ENCODE measurements around the gene INTS6. TPM values are rescaled to one million over a fixed set of nuclear protein-coding genes. Genes with fewer than 3 reads are reported as not detected.

The INTS6 gene
- total RNA-seq, 1 experiment from 2014 or later, result 45.5 TPM

- Histone ChIP-seq H3K27me3 (ENCODE audit: insufficient read depth, low read depth) (no peaks in the 10 kb centered on the region), H4K20me1 (ENCODE audit: insufficient read depth) (no peaks in the 10 kb centered on the region), H3K36me3 (ENCODE audit: low read depth) (no peaks in the 10 kb centered on the region; the same call in 1 of the 2 replicates), H3K4me3 (no peak overlapping the region), H3K79me2 (ENCODE audit: low read depth) (no peaks in the 10 kb centered on the region), H3K4me1 (replicated peaks; ENCODE audit: insufficient read depth) (no peaks in the 10 kb centered on the region), H3K27ac (no peak overlapping the region), H3K4me2 (no peak overlapping the region), H3K9me3 (ENCODE audit: insufficient read depth, low read depth) (no peaks in the 10 kb centered on the region), H3F3A (ENCODE audit: insufficient read depth, low read depth) (no peaks in the 10 kb centered on the region), H3K9me2 (ENCODE audit: insufficient read depth) (no peaks in the 10 kb centered on the region; the same call in 1 of the 2 replicates), H2AFZ (no peak overlapping the region)
- intact Hi-C loops (cut with micrococcal nuclease; ENCODE audit: unreplicated experiment), result no loop called here
- TF ChIP-seq EZH2 (IDR thresholded peaks at IDR 0.05; ENCODE audit: low read depth), result no peak
- no peak for TF ChIP-seq CTCF (conservative IDR thresholded peaks at IDR 0.05)
- no peak for DNase-seq
- BruUV-seq (replicated peaks), result no TSS peak
- ChIA-PET POLR2A (ENCODE audit: unreplicated experiment) (no interaction called here), CTCF (no interaction called here)
These were observed 97.6 kb downstream of the INTS6 start for GRCh38 chr13:51355217-51355616.

GRCh38 chr13:51349016-51349415 is 103.8 kb downstream of the INTS6 start:
- ChIA-PET POLR2A (ENCODE audit: unreplicated experiment) (no interaction called here), CTCF (no interaction called here)
- Histone ChIP-seq H3K9me3 (ENCODE audit: insufficient read depth, low read depth) (no peaks in the 10 kb centered on the region), H3F3A (ENCODE audit: insufficient read depth, low read depth) (no peaks in the 10 kb centered on the region), H3K79me2 (ENCODE audit: low read depth) (no peaks in the 10 kb centered on the region), H3K4me3 (no peak overlapping the region), H3K27me3 (ENCODE audit: insufficient read depth, low read depth) (no peaks in the 10 kb centered on the region), H3K9me2 (ENCODE audit: insufficient read depth) (no peaks in the 10 kb centered on the region; the same call in 1 of the 2 replicates), H2AFZ (no peak overlapping the region), H3K4me1 (replicated peaks; ENCODE audit: insufficient read depth) (no peaks in the 10 kb centered on the region), H4K20me1 (ENCODE audit: insufficient read depth) (no peaks in the 10 kb centered on the region), H3K4me2 (no peak overlapping the region), H3K27ac (no peak overlapping the region), H3K36me3 (ENCODE audit: low read depth) (no peaks in the 10 kb centered on the region; the same call in 1 of the 2 replicates)
- intact Hi-C loops (cut with micrococcal nuclease; ENCODE audit: unreplicated experiment), result no loop called here
- TF ChIP-seq EZH2 (IDR thresholded peaks at IDR 0.05; ENCODE audit: low read depth), result no peak
- no peak for TF ChIP-seq CTCF (conservative IDR thresholded peaks at IDR 0.05)
- no peak for DNase-seq
- no TSS peak for BruUV-seq (replicated peaks)

GRCh38 chr13:51348069-51348967 is 104.5 kb downstream of the INTS6 start:
- Histone ChIP-seq H4K20me1 (ENCODE audit: insufficient read depth) (no peaks in the 10 kb centered on the region), H3K9me3 (ENCODE audit: insufficient read depth, low read depth) (no peaks in the 10 kb centered on the region), H3K27ac (no peak overlapping the region), H3K36me3 (ENCODE audit: low read depth) (no peaks in the 10 kb centered on the region; the same call in 1 of the 2 replicates), H3K4me1 (replicated peaks; ENCODE audit: insufficient read depth) (no peaks in the 10 kb centered on the region), H2AFZ (no peak overlapping the region), H3F3A (ENCODE audit: insufficient read depth, low read depth) (no peaks in the 10 kb centered on the region), H3K27me3 (ENCODE audit: insufficient read depth, low read depth) (no peaks in the 10 kb centered on the region), H3K4me3 (no peak overlapping the region), H3K4me2 (no peak overlapping the region), H3K79me2 (ENCODE audit: low read depth) (no peaks in the 10 kb centered on the region), H3K9me2 (ENCODE audit: insufficient read depth) (no peaks in the 10 kb centered on the region; the same call in 1 of the 2 replicates)
- no TSS peak for BruUV-seq (replicated peaks)
- intact Hi-C loops (cut with micrococcal nuclease; ENCODE audit: unreplicated experiment), result no loop called here
- no peak for DNase-seq
- CTCF ChIA-PET, result no interaction called here
- POLR2A ChIA-PET (ENCODE audit: unreplicated experiment), result no interaction called here
- TF ChIP-seq CTCF (conservative IDR thresholded peaks at IDR 0.05) (no peak), EZH2 (IDR thresholded peaks at IDR 0.05; ENCODE audit: low read depth) (no peak)
